NCI-H1105 (cell line): ENCODE measurements around the gene TIMP3.

ENCODE experiments used
- DNase-seq: peaks from one replicate; lab custom pipeline; 2025; lab: John Stamatoyannopoulos, UW

TIMP3 gene

DNA sequence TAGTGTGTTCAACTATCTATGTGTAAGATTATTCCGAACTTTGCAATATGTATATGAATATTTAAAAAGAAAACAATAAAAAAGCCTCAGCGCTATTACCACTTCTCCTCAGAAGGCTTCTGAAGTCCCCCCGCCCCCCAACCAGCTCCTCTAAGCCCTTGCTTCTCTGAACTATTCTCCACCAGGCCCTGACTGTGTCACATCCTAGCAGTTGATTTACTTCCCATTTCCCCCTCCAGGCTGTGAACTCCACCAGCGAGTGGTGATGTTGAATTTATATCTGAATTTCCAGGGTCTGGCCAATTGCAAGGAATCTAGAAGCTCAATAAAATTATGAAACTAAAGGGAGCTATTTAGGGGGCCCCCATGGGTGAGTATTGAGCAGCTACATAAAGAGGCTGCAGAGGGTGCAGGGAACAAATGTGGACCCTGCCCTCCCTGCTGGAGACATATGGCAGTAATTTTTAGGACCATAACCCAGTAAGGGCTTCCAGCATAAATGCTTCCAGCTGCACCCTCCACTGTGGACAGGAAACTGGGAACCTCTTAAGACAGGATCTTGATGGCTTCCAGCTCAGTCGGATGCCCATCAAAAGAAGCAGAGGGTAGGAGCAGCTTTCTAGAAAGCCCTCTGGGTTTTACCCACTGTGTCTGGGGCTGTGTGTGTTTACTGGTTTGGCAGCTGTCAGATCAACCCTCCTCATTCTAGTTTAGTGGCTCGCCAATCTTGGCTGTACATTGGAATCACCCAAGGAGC lies 81.4 kb downstream of the TIMP3 start:
- no peak for DNase-seq

DNA sequence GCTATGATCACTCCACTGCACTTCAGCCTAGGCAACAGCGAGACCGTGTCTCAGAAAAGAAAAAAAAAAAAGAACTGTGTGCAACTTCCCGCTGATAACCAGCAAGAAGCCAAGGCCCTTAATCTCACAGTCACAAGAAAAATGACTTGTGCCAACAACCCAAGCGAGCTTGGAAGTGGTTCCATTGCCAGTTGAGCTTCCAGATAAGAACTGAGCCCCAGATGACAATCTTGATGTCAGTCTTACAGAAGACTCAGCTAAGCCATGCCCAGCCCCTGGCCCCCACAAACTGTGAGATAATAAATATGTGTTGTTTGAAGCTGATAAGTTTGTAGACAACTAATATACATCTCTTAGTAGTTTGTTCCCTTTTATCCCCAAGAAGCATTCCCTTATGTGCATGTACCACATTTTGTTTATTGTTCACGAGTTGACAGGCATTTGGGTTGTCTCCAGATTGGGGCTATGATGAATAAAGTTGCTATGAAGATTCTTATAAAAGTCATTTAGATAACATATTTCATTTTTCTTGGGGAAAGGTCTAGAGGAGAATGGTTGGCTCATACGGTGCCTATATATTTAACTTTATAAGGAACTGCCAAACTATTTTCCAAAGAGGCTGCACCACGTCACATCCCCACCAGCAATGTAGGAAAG lies 85.9 kb downstream of the TIMP3 start:
- DNase-seq = no peak

DNA sequence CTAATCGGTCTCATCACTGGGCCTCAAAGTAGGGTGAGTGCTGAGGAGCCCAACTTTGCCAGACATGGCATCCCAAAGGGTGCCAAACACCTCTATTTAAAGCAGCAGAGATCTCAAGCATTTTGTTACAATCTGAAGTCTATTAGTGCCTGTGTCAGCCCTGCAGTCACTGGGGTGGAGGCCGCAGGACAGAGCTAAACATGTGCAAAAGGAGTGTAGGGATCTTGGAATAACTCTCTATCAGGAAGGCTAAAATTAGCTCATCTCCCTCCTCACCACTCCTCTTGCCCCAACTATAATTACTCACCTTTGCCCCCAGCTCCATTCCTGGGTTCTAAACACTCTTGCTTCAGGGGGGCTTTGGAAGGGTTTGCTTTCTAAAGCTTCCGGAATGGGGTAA lies 87.5 kb downstream of the TIMP3 start:
- no peak for DNase-seq

DNA sequence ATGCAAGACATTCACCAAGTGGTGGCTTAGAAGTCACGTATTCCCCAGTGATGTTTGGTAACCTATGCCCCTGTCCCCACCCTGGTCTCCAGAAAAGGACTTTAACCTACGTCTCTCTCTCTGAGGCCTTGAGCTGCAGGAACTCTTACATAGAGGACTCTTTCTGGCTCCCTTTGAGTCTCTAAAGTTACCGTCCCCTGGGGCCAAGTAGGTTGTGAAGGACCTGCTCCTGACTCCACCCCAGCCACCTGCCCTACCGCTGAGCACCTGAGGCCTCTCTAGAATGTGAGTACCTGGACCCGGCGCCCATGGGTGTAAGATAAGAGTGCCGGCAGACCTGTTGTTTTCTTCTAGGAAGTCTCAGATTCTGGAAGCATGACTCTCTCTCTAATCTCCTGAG lies 95.4 kb downstream of the TIMP3 start:
- DNase-seq = no peak

DNA sequence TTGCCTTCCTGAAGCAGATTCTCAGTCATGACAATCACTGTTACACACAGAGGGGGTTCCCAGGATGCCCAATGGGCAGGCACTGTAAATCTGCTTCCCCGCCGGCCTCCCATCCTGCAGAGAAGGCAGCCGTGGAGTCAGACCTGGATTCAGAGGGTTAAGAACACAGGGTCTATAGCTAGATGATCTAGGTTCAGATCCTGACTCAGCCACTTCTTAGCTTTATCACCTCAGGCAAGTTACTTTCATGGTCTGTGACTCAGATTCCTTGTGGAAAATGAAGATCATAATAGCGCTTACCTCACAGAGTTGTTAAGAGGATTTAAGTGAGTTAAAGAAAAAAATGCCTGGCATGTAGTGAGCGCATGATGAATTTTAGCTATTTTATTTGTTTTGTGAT lies 95.9 kb downstream of the TIMP3 start:
- DNase-seq = no peak

DNA sequence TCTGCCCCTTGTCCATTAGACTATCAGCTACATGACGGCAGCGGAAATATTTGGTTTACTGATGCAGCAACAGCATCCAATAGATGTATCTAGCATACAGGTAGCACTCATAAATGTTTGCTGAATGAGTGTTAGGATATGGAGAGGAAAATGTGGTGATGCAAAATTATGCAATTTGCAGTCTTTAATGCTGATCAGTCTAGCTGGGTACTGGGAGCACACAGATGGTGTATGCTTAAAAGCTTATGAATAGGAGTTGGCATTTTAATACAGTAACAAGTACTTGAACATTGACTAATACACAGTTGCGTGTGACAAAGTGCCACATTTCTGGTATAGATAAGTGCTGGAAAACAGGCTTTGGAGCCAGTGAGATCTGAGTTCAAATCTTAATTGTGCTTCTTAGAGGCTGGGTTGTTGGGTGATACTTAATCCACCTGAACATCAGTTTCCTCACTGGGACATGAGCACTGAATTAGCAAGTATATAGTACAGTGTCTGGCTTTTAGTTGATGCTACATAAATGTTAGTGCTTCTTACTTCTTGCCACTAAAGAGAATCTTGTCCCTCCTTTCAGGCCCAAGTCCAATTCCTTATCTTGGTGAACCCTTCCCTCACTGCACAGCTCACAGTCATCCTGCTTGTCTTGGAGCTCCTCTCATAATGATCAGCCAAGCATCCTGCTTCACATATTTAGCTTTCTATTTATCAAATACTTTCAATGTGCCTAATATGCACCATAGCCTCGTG lies 99.6 kb downstream of the TIMP3 start:
- DNase-seq = no peak

DNA sequence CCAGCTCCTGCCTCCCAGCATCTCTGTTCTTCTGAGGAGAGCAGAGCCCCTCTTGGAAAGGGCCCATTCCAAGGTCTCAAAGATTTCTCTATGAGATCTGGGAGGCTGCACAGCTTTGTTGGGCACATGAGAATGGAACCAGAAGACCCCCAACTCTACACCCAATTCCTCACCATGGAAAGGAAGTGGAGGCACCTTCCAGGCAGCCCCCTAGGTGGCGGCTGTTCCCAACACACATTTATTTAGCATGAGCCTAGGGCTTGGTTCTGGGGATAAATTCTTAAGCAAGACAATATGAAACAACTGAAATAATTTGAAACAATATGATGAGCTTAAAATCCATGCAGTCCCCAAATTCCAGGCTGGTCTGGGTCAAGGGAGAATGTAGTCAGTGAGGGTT lies 100.4 kb downstream of the TIMP3 start:
- DNase-seq = no peak

DNA sequence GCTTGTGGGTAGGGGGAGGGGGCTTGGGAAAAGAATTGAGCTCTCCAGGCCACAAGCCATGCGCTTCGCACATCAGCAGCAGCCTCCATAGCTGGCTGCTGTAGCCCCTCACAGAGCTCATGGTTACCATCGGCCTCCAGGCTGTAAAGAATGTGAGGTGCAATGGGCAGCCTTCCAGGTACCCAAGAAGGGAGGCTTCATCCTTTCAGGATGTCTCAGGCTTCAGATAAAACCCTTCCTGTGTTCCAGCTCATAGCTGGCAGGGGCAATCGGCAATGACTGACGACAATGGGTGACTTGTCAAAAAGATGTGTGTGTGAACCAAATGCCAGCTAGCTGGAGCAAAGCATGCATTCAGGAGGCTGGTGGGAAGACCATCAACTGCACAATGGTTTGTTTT lies 102.0 kb downstream of the TIMP3 start:
- DNase-seq = no peak

DNA sequence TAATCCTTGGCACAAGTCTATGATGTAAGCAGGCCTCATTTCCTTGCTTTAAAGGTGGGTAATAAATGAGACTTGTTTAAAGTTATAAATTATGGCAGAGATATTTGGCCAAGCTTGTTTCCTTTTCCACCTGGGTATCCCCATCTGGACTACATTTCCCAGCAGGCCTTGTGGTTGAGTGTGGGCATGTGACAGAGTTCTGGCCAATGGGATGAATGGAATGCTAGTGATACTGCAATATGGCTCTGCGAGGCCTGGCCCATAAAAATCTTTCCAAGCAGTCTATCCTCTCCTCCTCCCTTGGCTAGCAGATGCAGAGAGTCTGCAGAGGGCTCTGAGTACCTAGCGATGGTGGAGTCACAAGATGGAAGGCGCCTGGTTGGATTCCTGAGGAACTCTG lies 102.5 kb downstream of the TIMP3 start:
- peak; percentile 2 for DNase-seq

DNA sequence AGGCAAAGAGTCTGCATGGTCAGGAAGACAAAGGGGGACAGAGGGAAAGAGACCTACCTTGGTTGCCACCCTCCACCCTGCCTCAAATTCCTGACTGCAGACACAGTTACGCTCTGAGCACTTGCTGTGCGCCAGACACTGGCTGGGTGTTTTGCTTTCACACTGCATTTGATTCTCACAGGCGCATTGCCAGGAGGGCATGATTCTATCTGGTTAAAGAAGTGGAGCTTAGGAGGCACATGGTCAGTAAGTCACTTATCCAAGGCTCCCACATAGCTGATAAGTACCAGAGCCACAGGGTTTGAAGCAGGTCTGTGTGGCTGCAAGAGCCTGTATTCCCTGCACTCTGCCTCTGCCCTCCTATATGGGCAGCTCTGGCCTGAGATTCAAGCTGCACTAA lies 103.9 kb downstream of the TIMP3 start:
- DNase-seq = no peak

DNA sequence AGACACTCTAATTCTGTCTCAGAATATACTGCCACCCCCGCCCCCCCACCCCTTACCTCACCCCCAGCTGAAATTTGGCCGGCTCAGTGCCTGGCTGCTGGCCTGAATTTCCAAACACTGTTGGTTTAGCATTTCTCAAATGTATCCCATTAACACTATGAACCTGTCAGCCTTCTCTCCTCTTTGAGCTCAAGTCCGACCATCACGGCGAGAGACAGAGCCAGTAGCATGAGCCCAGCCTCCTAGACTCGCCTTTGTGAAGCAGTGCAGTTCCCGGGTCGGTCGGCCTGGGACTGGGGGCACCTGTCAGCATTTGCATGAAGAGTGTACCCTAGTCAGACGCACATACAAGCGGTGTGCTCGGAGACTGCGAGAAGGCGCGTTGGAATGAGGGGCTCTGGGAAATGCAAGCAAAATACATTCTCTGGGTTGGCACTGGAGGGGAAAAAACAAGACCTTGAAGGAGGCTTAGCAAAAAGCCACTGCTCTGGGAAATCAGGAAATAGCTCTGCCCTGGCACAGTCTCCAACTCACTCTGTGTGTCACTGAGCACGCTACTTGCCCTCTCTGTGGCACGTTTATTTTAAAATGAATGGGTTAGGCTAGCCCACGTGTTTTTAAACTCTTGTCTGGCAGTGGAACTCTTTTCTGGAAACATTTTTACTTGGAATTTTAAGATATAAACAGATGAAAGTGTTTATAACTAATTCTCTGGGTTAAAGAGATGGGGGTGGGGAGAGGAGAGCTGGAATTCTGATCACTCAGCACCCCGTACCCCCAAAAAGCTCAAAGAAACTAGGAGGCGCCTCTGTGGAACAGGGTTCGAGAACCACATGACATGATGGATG lies 108.3 kb downstream of the TIMP3 start:
- no peak for DNase-seq

DNA sequence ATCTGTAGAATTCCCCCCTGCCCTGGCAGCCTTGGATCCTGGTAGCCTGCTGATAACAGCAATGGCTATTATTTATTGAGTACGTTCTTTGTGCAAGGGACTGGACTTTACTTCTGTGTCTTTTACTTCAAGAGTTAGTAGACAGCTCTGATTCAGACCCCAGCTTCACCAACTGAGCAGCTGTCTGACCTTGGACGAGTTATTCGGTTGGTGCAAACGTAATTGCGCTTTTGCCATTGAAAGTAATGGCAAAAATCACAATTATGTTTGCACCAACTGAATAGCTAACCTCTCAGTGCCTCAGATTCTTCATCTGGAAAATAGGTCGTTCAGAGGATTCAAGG lies 108.9 kb downstream of the TIMP3 start:
- no peak for DNase-seq

DNA sequence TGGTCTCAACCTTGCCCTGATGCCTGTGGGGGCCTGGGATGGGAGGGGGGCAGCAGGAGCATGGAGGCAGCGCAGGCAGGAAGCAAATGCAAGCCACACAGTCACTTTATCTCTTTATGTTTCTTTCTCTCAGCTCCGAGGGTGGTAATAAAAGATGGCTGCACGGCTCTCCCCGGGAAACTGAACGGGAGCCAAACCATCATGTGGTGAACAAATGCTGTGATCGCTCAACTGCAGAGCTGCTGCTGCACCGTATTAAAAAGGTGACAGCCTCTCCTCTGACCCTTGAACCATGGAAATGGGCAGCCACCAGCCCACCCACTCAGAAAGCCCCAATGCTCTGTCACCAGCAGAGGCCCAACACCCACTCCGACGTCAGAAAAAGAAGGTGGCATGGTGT lies 110.0 kb downstream of the TIMP3 start:
- no peak for DNase-seq
